Cortex of kidney (tissue), 1 donor: ENCODE measurements around the gene PTPRN2.
"Not testable (repeated sequence)": the region's sequence is repeated elsewhere in the genome, so short reads cannot be mapped to it uniquely, and the experiment has no call there.

Experiments
- DNase-seq: peaks from one replicate; lab custom pipeline; 2025; lab: John Stamatoyannopoulos, UW

PTPRN2 gene

GRCh38 chr7:158350166-158350900 lies 237.3 kb downstream of the PTPRN2 start:
- DNase-seq = no peak

- DNase-seq = no peak
Observed at GRCh38 chr7:158348446-158348845, 239.2 kb downstream of the PTPRN2 start.

GRCh38 chr7:158348039-158348438 lies 239.6 kb downstream of the PTPRN2 start:
- not testable (repeated sequence) for DNase-seq

- DNase-seq = no peak
Observed at GRCh38 chr7:158345731-158346130, 241.9 kb downstream of the PTPRN2 start.

GRCh38 chr7:158344706-158345300 lies 242.8 kb downstream of the PTPRN2 start:
- DNase-seq = no peak

- no peak for DNase-seq
Observed at GRCh38 chr7:158343936-158344455, 243.6 kb downstream of the PTPRN2 start.

GRCh38 chr7:158343526-158343925 lies 244.1 kb downstream of the PTPRN2 start:
- DNase-seq = no peak

- not testable (repeated sequence) for DNase-seq
Observed at GRCh38 chr7:158341097-158341496, 246.5 kb downstream of the PTPRN2 start.

GRCh38 chr7:158336952-158337351 lies 250.7 kb downstream of the PTPRN2 start:
- DNase-seq = not testable (repeated sequence)

- DNase-seq = not testable (repeated sequence)
Observed at GRCh38 chr7:158332516-158332915, 255.1 kb downstream of the PTPRN2 start.

- not testable (repeated sequence) for DNase-seq
Observed at GRCh38 chr7:158331826-158332450, 255.7 kb downstream of the PTPRN2 start.

GRCh38 chr7:158329686-158330085 lies 257.9 kb downstream of the PTPRN2 start:
- DNase-seq = no peak

- DNase-seq = no peak
Observed at GRCh38 chr7:158329014-158329610, 258.5 kb downstream of the PTPRN2 start.

GRCh38 chr7:158328376-158329013 lies 259.1 kb downstream of the PTPRN2 start:
- no peak for DNase-seq

GRCh38 chr7:158327571-158328180 lies 259.9 kb downstream of the PTPRN2 start:
- no peak for DNase-seq

GRCh38 chr7:158327012-158327411 lies 260.6 kb downstream of the PTPRN2 start:
- no peak for DNase-seq

GRCh38 chr7:158325530-158326381 lies 261.9 kb downstream of the PTPRN2 start:
- no peak for DNase-seq

GRCh38 chr7:158324397-158325360 lies 262.9 kb downstream of the PTPRN2 start:
- no peak for DNase-seq

GRCh38 chr7:158323741-158324396 lies 263.8 kb downstream of the PTPRN2 start:
- DNase-seq = no peak
